ENCODE data around the gene MAGEA11.

Gene MAGEA11

GRCh38 chrX:149712831-149713230, 971 bp downstream of the MAGEA11 start:
- no peak for TF ChIP-seq CTCF (IDR thresholded peaks at IDR 0.05; ENCODE audit: insufficient read depth, low read length, poor library complexity, severe bottlenecking)
- TF ChIP-seq EZH2phosphoT487 (conservative IDR thresholded peaks at IDR 0.05; ENCODE audit: low read length) = no peak
- H3K4me2 ChIP-seq (ENCODE audit: low read depth, low read length, poor library complexity, severe bottlenecking) = no peak overlapping the region
- no peaks in the 10 kb centered on the region for H3K36me3 ChIP-seq (ENCODE audit: low read length)
- no peaks in the 10 kb centered on the region for H3K9me3 ChIP-seq (ENCODE audit: insufficient read depth, low read length)
- H3F3A ChIP-seq (ENCODE audit: insufficient read depth) = no peaks in the 10 kb centered on the region
- H3K27me3 ChIP-seq (ENCODE audit: low read length) = no peaks in the 10 kb centered on the region
- H3K27ac ChIP-seq (ENCODE audit: low read depth, low read length) = no peak overlapping the region
- no peaks in the 10 kb centered on the region for H4K20me1 ChIP-seq (ENCODE audit: low read depth, low read length)
- no peak overlapping the region for H3K4me3 ChIP-seq (ENCODE audit: insufficient read depth, low read length, poor library complexity, severe bottlenecking)
- H3K79me2 ChIP-seq (ENCODE audit: insufficient read depth, low read length) = no peaks in the 10 kb centered on the region
- H3K9me2 ChIP-seq (replicated peaks; ENCODE audit: insufficient read depth, low read length) = no peaks in the 10 kb centered on the region
- H3K9ac ChIP-seq (ENCODE audit: low read length) = no peak overlapping the region
- no peak overlapping the region for H2AFZ ChIP-seq (ENCODE audit: low read depth, low read length, severe bottlenecking)

GRCh38 chrX:149713279-149714050, 1.6 kb downstream of the MAGEA11 start:
- H4K20me1 ChIP-seq (ENCODE audit: low read depth, low read length) = no peaks in the 10 kb centered on the region
- no peak overlapping the region for H3K4me3 ChIP-seq (ENCODE audit: insufficient read depth, low read length, poor library complexity, severe bottlenecking)
- H3K4me2 ChIP-seq (ENCODE audit: low read depth, low read length, poor library complexity, severe bottlenecking) = no peak overlapping the region
- no peaks in the 10 kb centered on the region for H3F3A ChIP-seq (ENCODE audit: insufficient read depth)
- no peak overlapping the region for H3K9ac ChIP-seq (ENCODE audit: low read length)
- no peak overlapping the region for H2AFZ ChIP-seq (ENCODE audit: low read depth, low read length, severe bottlenecking)
- no peaks in the 10 kb centered on the region for H3K79me2 ChIP-seq (ENCODE audit: insufficient read depth, low read length)
- no peaks in the 10 kb centered on the region for H3K9me2 ChIP-seq (replicated peaks; ENCODE audit: insufficient read depth, low read length)
- no peak overlapping the region for H3K27ac ChIP-seq (ENCODE audit: low read depth, low read length)
- H3K36me3 ChIP-seq (ENCODE audit: low read length) = no peaks in the 10 kb centered on the region
- H3K9me3 ChIP-seq (ENCODE audit: insufficient read depth, low read length) = no peaks in the 10 kb centered on the region
- no peaks in the 10 kb centered on the region for H3K27me3 ChIP-seq (ENCODE audit: low read length)
- TF ChIP-seq CTCF (IDR thresholded peaks at IDR 0.05; ENCODE audit: insufficient read depth, low read length, poor library complexity, severe bottlenecking) = no peak
- TF ChIP-seq EZH2phosphoT487 (conservative IDR thresholded peaks at IDR 0.05; ENCODE audit: low read length) = no peak

- H2AFZ ChIP-seq (ENCODE audit: low read depth, low read length, severe bottlenecking) = no peak overlapping the region
- no peaks in the 10 kb centered on the region for H3K79me2 ChIP-seq (ENCODE audit: insufficient read depth, low read length)
- no peak overlapping the region for H3K4me3 ChIP-seq (ENCODE audit: insufficient read depth, low read length, poor library complexity, severe bottlenecking)
- no peak overlapping the region for H3K9ac ChIP-seq (ENCODE audit: low read length)
- no peaks in the 10 kb centered on the region for H3F3A ChIP-seq (ENCODE audit: insufficient read depth)
- H3K27ac ChIP-seq (ENCODE audit: low read depth, low read length) = no peak overlapping the region
- no peaks in the 10 kb centered on the region for H3K36me3 ChIP-seq (ENCODE audit: low read length)
- H3K9me3 ChIP-seq (ENCODE audit: insufficient read depth, low read length) = no peaks in the 10 kb centered on the region
- no peaks in the 10 kb centered on the region for H4K20me1 ChIP-seq (ENCODE audit: low read depth, low read length)
- no peak overlapping the region for H3K4me2 ChIP-seq (ENCODE audit: low read depth, low read length, poor library complexity, severe bottlenecking)
- no peaks in the 10 kb centered on the region for H3K9me2 ChIP-seq (replicated peaks; ENCODE audit: insufficient read depth, low read length)
- H3K27me3 ChIP-seq (ENCODE audit: low read length) = no peaks in the 10 kb centered on the region
- no peak for TF ChIP-seq EZH2phosphoT487 (conservative IDR thresholded peaks at IDR 0.05; ENCODE audit: low read length)
- no peak for TF ChIP-seq CTCF (IDR thresholded peaks at IDR 0.05; ENCODE audit: insufficient read depth, low read length, poor library complexity, severe bottlenecking)
Observed at GRCh38 chrX:149715468-149715867, 3.6 kb downstream of the MAGEA11 start.

Data from SU-DHL-6 (cell line).